ENCODE results near the gene STK17A. TPM values are rescaled to one million over a fixed set of nuclear protein-coding genes. Genes with fewer than 3 reads are reported as not detected.
"Not testable (repeated sequence)": the region's sequence is repeated elsewhere in the genome, so short reads cannot be mapped to it uniquely, and the experiment has no call there.

STK17A gene
- total RNA-seq, 2 donors from 2014 or later, result 16.0 to 30.6 TPM

- H3K27ac ChIP-seq, result no peak overlapping the region
- no peak overlapping the region for H3K4me3 ChIP-seq
- no peaks in the 10 kb centered on the region for H3K9me3 ChIP-seq
- no peaks in the 10 kb centered on the region for H3K27me3 ChIP-seq
- TF ChIP-seq CTCF (IDR thresholded peaks at IDR 0.05), result no peak
- no peaks in the 10 kb centered on the region for H3K4me1 ChIP-seq
- no peaks in the 10 kb centered on the region for H3K36me3 ChIP-seq
- intact Hi-C loops (cut with DNase I), result no loop called here
- no peak for DNase-seq
- no peak overlapping the region for H3K9ac ChIP-seq (ENCODE audit: low read depth in 2 of 2, low read length in 2 of 2)
Measured at GRCh38 chr7:43664681-43665080, 81.8 kb downstream of the STK17A start.

GRCh38 chr7:43666938-43667337 is 84.0 kb downstream of the STK17A start:
- Histone ChIP-seq H3K9ac (ENCODE audit: low read depth in 2 of 2, low read length in 2 of 2) (no peak overlapping the region), H3K4me1 (no peaks in the 10 kb centered on the region), H3K27ac (no peak overlapping the region), H3K4me3 (no peak overlapping the region), H3K36me3 (no peaks in the 10 kb centered on the region), H3K27me3 (no peaks in the 10 kb centered on the region), H3K9me3 (no peaks in the 10 kb centered on the region)
- no peak for DNase-seq
- no peak for TF ChIP-seq CTCF (IDR thresholded peaks at IDR 0.05)
- intact Hi-C loops (cut with DNase I), result no loop called here

GRCh38 chr7:43668035-43668434 is 85.1 kb downstream of the STK17A start:
- Histone ChIP-seq H3K4me3 (no peak overlapping the region), H3K27me3 (no peaks in the 10 kb centered on the region)
- intact Hi-C loops (cut with DNase I), result no loop called here

GRCh38 chr7:43669286-43670081 is 86.6 kb downstream of the STK17A start:
- DNase-seq, result no peak
- no peak overlapping the region for H3K27ac ChIP-seq
- intact Hi-C loops (cut with DNase I), result no loop called here

More at GRCh38 chr7:43668035-43668434, 85.1 kb downstream of the STK17A start:
- TF ChIP-seq CTCF (IDR thresholded peaks at IDR 0.05), result no peak
- Histone ChIP-seq H3K9ac (ENCODE audit: low read depth in 2 of 2, low read length in 2 of 2) (no peak overlapping the region), H3K9me3 (no peaks in the 10 kb centered on the region), H3K27ac (no peak overlapping the region), H3K36me3 (no peaks in the 10 kb centered on the region), H3K4me1 (no peaks in the 10 kb centered on the region)
- DNase-seq, result no peak

GRCh38 chr7:43671521-43671920 is 88.6 kb downstream of the STK17A start:
- no peak for TF ChIP-seq CTCF (IDR thresholded peaks at IDR 0.05)
- intact Hi-C loops (cut with DNase I), result no loop called here
- Histone ChIP-seq H3K36me3 (no peaks in the 10 kb centered on the region), H3K9ac (ENCODE audit: low read depth in 2 of 2, low read length in 2 of 2) (no peak overlapping the region), H3K27me3 (no peaks in the 10 kb centered on the region), H3K4me1 (no peaks in the 10 kb centered on the region), H3K4me3 (no peak overlapping the region), H3K27ac (no peak overlapping the region), H3K9me3 (no peaks in the 10 kb centered on the region)
- no peak for DNase-seq

More at GRCh38 chr7:43669286-43670081, 86.6 kb downstream of the STK17A start:
- Histone ChIP-seq H3K4me3 (no peak overlapping the region), H3K9me3 (no peaks in the 10 kb centered on the region), H3K27me3 (no peaks in the 10 kb centered on the region), H3K9ac (ENCODE audit: low read depth in 2 of 2, low read length in 2 of 2) (no peak overlapping the region), H3K36me3 (no peaks in the 10 kb centered on the region), H3K4me1 (no peaks in the 10 kb centered on the region)
- TF ChIP-seq CTCF (IDR thresholded peaks at IDR 0.05), result no peak

- H3K9ac ChIP-seq (ENCODE audit: low read depth in 2 of 2, low read length in 2 of 2); H3K4me3 ChIP-seq; H3K27me3 ChIP-seq; DNase-seq; H3K4me1 ChIP-seq; H3K27ac ChIP-seq; H3K36me3 ChIP-seq; intact Hi-C loops (cut with DNase I); H3K9me3 ChIP-seq: not testable (repeated sequence)
Measured at GRCh38 chr7:43673243-43673976, 90.5 kb downstream of the STK17A start.

All from colonic mucosa (tissue), 4 donors.